H1 (cell line): ENCODE measurements around the gene MED6. TPM values are rescaled to one million over a fixed set of nuclear protein-coding genes. Genes with fewer than 3 reads are reported as not detected.

Experiments
- CTCF ChIA-PET: fragments of 300-600 bp; sonication (Branson Sonifier 250); formaldehyde crosslinking; loops from one replicate; lab custom pipeline; 2021; ENCODE audit not compliant: partially characterized antibody; lab: Charles Lee
- POLR2A ChIA-PET: fragments of 300-600 bp; sonication (Branson Sonifier 250); formaldehyde crosslinking; loops from one replicate; lab custom pipeline; 2021; ENCODE audit warnings: inconsistent platforms; ENCODE audit not compliant: partially characterized antibody; lab: Charles Lee
- DNase-seq, 2 experiments: peaks; one replicate each; pipeline versions ENCODE4 v3.0.0 to v3.0.0-alpha.2; 2010 to 2022; ENCODE audit warnings: low spot score in 2 of 2, low read depth in 1 of 2, mixed read lengths in 1 of 2
- FAIRE-seq: peaks from 2 replicates; lab custom pipeline; 2011; peaks lifted over from hg19 to GRCh38; lab: Jason Lieb, UNC
- H2AFZ ChIP-seq: 2 replicates; pipeline ENCODE4 v1.8.1; 2012; ENCODE audit warnings: low read length, inconsistent platforms
- H2AK5ac ChIP-seq: 2 replicates; pipeline ENCODE4 v1.6.1; 2013; ENCODE audit warnings: low read depth, low read length
- H2BK120ac ChIP-seq: replicated peaks from 2 replicates; pipeline ENCODE3; 2013; ENCODE audit warnings: low read depth, low read length, inconsistent platforms
- H2BK12ac ChIP-seq: 2 replicates; pipeline ENCODE4 v1.6.1; 2013; ENCODE audit warnings: low read depth, low read length
- H2BK15ac ChIP-seq: 2 replicates; pipeline ENCODE4 v1.6.1; 2013; ENCODE audit warnings: low read length
- H2BK20ac ChIP-seq: 2 replicates; pipeline ENCODE4 v1.6.1; 2013; ENCODE audit warnings: low read length
- H2BK5ac ChIP-seq: 2 replicates; pipeline ENCODE4 v1.6.1; 2013; ENCODE audit warnings: low read depth, low read length
- H3K14ac ChIP-seq: 2 replicates; pipeline ENCODE4 v1.6.1; 2013; ENCODE audit warnings: inconsistent platforms; ENCODE audit not compliant: insufficient read length
- H3K18ac ChIP-seq: 2 replicates; pipeline ENCODE4 v1.6.1; 2013; ENCODE audit warnings: low read length; ENCODE audit errors: extremely low read depth
- H3K23ac ChIP-seq: 2 replicates; pipeline ENCODE4 v1.6.1; 2013; ENCODE audit warnings: inconsistent platforms; ENCODE audit not compliant: insufficient read length
- H3K23me2 ChIP-seq: 2 replicates; pipeline ENCODE4 v1.6.1; 2013; ENCODE audit warnings: low read depth, low read length
- H3K27ac ChIP-seq: 2 replicates; pipeline ENCODE4 v1.6.1; 2011; ENCODE audit warnings: low read depth, low read length, inconsistent platforms
- H3K27me3 ChIP-seq, 4 experiments: replicated peaks in 1 of 4; 1 replicate in 1 of 4; 2 replicates in 3 of 4; pipeline versions ENCODE4 v1.6.1 to v1.8.1; 2011 to 2013; ENCODE audit warnings: low read length in 3 of 4, mild to moderate bottlenecking in 3 of 4, inconsistent platforms in 2 of 4, mixed read lengths in 2 of 4, moderate library complexity in 1 of 4; ENCODE audit not compliant: control insufficient read depth in 3 of 4, insufficient read depth in 3 of 4; ENCODE audit errors: extremely low read depth in 1 of 4
- H3K36me3 ChIP-seq, 4 experiments: 2 replicates each; pipeline versions ENCODE4 v1.6.1 to v1.8.1; 2011 to 2013; ENCODE audit warnings: mild to moderate bottlenecking in 4 of 4, low read length in 3 of 4, moderate library complexity in 2 of 4, control low read depth in 1 of 4, inconsistent platforms in 1 of 4; ENCODE audit not compliant: insufficient read depth in 4 of 4, control insufficient read depth in 2 of 4
- H3K4ac ChIP-seq: replicated peaks from 2 replicates; pipeline ENCODE3; 2013; ENCODE audit warnings: low read length, low read depth, mixed read lengths, inconsistent platforms; ENCODE audit not compliant: insufficient read length
- H3K4me1 ChIP-seq, 4 experiments: replicated peaks in 1 of 4; 1 replicate in 1 of 4; 2 replicates in 3 of 4; pipeline versions ENCODE4 v1.6.1 to v1.8.1; 2011 to 2013; ENCODE audit warnings: low read length in 3 of 4, inconsistent platforms in 2 of 4, mixed read lengths in 1 of 4; ENCODE audit not compliant: insufficient read depth in 4 of 4, control insufficient read depth in 3 of 4
- H3K4me2 ChIP-seq, 2 experiments: 2 replicates each; pipeline versions ENCODE4 v1.6.1 to v1.8.1; 2011 to 2013; ENCODE audit warnings: low read depth in 2 of 2, low read length in 2 of 2, control low read depth in 1 of 2, inconsistent platforms in 1 of 2, mild to moderate bottlenecking in 1 of 2; ENCODE audit not compliant: insufficient read depth in 1 of 2
- H3K4me3 ChIP-seq, 4 experiments: fragments of 200-600, 300-600 bp in 1 of 4; sonication (generic), shearing (Covaris generic), sonication (Bioruptor Twin) in 1 of 4; 2 replicates each; pipeline versions ENCODE4 v1.5.1 to v1.8.1; 2011 to 2016; ENCODE audit warnings: low read length in 4 of 4, low read depth in 3 of 4, control low read depth in 2 of 4, inconsistent platforms in 2 of 4, mild to moderate bottlenecking in 2 of 4, mixed read lengths in 1 of 4, moderate library complexity in 1 of 4; ENCODE audit not compliant: insufficient read depth in 2 of 4; ENCODE audit errors: extremely low read depth in 1 of 4
- H3K56ac ChIP-seq: replicated peaks from 2 replicates; pipeline ENCODE3; 2013; ENCODE audit warnings: low read depth, mild to moderate bottlenecking, mixed read lengths, low read length, inconsistent platforms; ENCODE audit not compliant: insufficient read length
- H3K79me1 ChIP-seq: 2 replicates; pipeline ENCODE4 v1.6.1; 2013; ENCODE audit warnings: low read depth, low read length, control low read depth
- H3K79me2 ChIP-seq, 2 experiments: 2 replicates each; pipeline versions ENCODE4 v1.6.1 to v1.8.1; 2012 to 2013; ENCODE audit warnings: low read length in 2 of 2, mild to moderate bottlenecking in 2 of 2, inconsistent platforms in 1 of 2; ENCODE audit not compliant: insufficient read depth in 2 of 2, control insufficient read depth in 1 of 2
- H3K9ac ChIP-seq, 4 experiments: replicated peaks in 1 of 4; 1 replicate in 1 of 4; 2 replicates in 3 of 4; pipeline versions ENCODE4 v1.6.1 to v1.8.1; 2011 to 2013; ENCODE audit warnings: low read depth in 3 of 4, low read length in 3 of 4, control low read depth in 2 of 4, mild to moderate bottlenecking in 2 of 4, moderate library complexity in 2 of 4, inconsistent platforms in 1 of 4; ENCODE audit errors: extremely low read depth in 1 of 4
- H3K9me3 ChIP-seq, 2 experiments: 2 replicates each; pipeline versions ENCODE4 v1.6.1 to v1.8.1; 2012 to 2013; ENCODE audit warnings: mild to moderate bottlenecking in 2 of 2, moderate library complexity in 2 of 2, control low read depth in 1 of 2, inconsistent platforms in 1 of 2, low read depth in 1 of 2, low read length in 1 of 2, mixed read lengths in 1 of 2; ENCODE audit not compliant: insufficient read depth in 2 of 2
- H4K20me1 ChIP-seq, 2 experiments: replicated peaks in 1 of 2; 2 replicates each; pipeline versions ENCODE3 to v1.8.1; 2011 to 2013; ENCODE audit warnings: inconsistent platforms in 2 of 2, low read length in 2 of 2, mild to moderate bottlenecking in 1 of 2; ENCODE audit not compliant: insufficient read depth in 2 of 2, control insufficient read depth in 1 of 2
- H4K5ac ChIP-seq: 2 replicates; pipeline ENCODE4 v1.6.1; 2013; ENCODE audit warnings: low read length, low read depth, mixed read lengths, inconsistent platforms; ENCODE audit not compliant: insufficient read length
- H4K8ac ChIP-seq: 2 replicates; pipeline ENCODE4 v1.8.0; 2013; ENCODE audit warnings: mild to moderate bottlenecking, moderate library complexity, low read length, inconsistent platforms; ENCODE audit not compliant: insufficient read depth; ENCODE audit errors: extremely low read depth
- H4K91ac ChIP-seq: replicated peaks from 2 replicates; pipeline ENCODE3; 2013; ENCODE audit warnings: low read length, mixed read lengths, inconsistent platforms; ENCODE audit not compliant: insufficient read length
- BACH1 ChIP-seq: IDR thresholded peaks from 2 replicates; pipeline ENCODE4 v1.6.1; 2012; ENCODE audit warnings: low read length, improper control_type of control experiment
- KDM5A ChIP-seq: fragments of 200-600 bp; IDR thresholded peaks from 2 replicates; pipeline ENCODE4 v1.7.1; 2012; ENCODE audit warnings: mild to moderate bottlenecking, low read length, inconsistent platforms, mixed read lengths
- SP4 ChIP-seq: IDR thresholded peaks from 2 replicates; pipeline ENCODE4 v1.6.1; 2012; ENCODE audit warnings: low read length, inconsistent platforms
- polyA plus RNA-seq, 7 experiments: library from polyadenylated mRNA; depleted of rRNA in 3 of 7; stranded (reverse) in 5 of 7; unstranded in 2 of 7; fragments of >200 nt in 5 of 7; fragments of 200-250 nt in 2 of 7; gene quantifications; 1 replicate in 5 of 7; 2 replicates in 1 of 7; 4 replicates in 1 of 7; pipeline versions ENCODE4 v1.2.1 to v1.2.3, GENCODE V29; 2011 to 2013; ENCODE audit warnings: missing spikeins in 2 of 7, mixed read lengths in 2 of 7
- total RNA-seq: library from RNA; stranded (reverse); fragmentation: NEBNext Ultra II Directional; extraction: Animal tissue kit (Norgen Biotek cat#: 25700); gene quantifications from 2 replicates; pipeline ENCODE4 v1.2.1, GENCODE V29; 2021
- TF ChIP-seq, protein P1 (sequence below): IDR thresholded peaks from 2 replicates; pipeline ENCODE4 v1.6.1; 2012; ENCODE audit warnings: low read length, inconsistent platforms

Gene MED6
- total and polyA plus RNA-seq, 2 of the 8 experiments (the other 6 are each of a cell fraction or from before 2014, with no cell fraction given): 33.1 to 39.7 TPM

DNA sequence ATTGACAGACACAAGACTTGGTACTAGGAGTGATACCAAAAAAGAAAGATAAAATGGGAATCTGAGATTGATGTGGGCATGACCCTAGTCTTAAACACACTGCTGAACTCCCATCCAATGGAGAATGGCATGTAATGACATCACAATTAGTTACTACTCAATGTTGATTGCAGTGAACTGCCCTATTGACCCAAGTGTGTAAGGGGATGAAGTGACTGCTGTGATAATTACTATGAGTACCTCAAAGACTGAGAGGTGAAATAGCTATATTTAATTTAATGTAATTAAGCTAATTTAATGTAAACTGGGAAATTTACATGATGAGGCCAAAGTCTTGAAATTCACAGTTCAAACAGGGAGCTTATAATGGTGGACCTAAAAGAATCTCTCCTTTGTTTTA is 65.6 kb downstream of the MED6 start, which contains the start of gene ADAM20:
Gene ADAM20, minus strand, starts transcription at position 101 of the 400 bp plus-strand sequence. CDS start 10,247 bp downstream, outside the sequence.
- Histone ChIP-seq H2AFZ (no peak within 1 kb of the TSS), H3K4me1 (no peaks in the 10 kb centered on the region), H3K36me3 (no peaks in the 10 kb centered on the region; a peak in 1 of 8 replicates), H2BK120ac (no peak within 1 kb of the TSS), H2BK5ac (no peak within 1 kb of the TSS), H3K18ac (no peak within 1 kb of the TSS), H3K27ac (no peak within 1 kb of the TSS), H2BK15ac (no peak within 1 kb of the TSS), H3K14ac (no peak within 1 kb of the TSS), H3K79me1 (no peaks in the 10 kb centered on the region), H3K4me3 (no peak within 1 kb of the TSS), H2AK5ac (no peak within 1 kb of the TSS), H3K9me3 (peaks cover 6 to 7% of the 10 kb centered on the region in 2 experiments; a peak in 3 of 4 replicates), H3K4ac (no peak within 1 kb of the TSS), H3K4me2 (no peak within 1 kb of the TSS), H3K27me3 (no peaks in the 10 kb centered on the region), H3K56ac (no peak within 1 kb of the TSS), H3K79me2 (no peaks in the 10 kb centered on the region), H4K8ac (no peak within 1 kb of the TSS), H2BK12ac (no peak within 1 kb of the TSS), H4K20me1 (no peaks in the 10 kb centered on the region), H4K91ac (no peak within 1 kb of the TSS), H3K23ac (no peak within 1 kb of the TSS), H4K5ac (no peak within 1 kb of the TSS), H3K23me2 (no peaks in the 10 kb centered on the region), H2BK20ac (no peak within 1 kb of the TSS), H3K9ac (no peak within 1 kb of the TSS)
- TF ChIP-seq BACH1 (no peak), KDM5A (no peak), SP4 (no peak)
- TF ChIP-seq, protein P1, sequence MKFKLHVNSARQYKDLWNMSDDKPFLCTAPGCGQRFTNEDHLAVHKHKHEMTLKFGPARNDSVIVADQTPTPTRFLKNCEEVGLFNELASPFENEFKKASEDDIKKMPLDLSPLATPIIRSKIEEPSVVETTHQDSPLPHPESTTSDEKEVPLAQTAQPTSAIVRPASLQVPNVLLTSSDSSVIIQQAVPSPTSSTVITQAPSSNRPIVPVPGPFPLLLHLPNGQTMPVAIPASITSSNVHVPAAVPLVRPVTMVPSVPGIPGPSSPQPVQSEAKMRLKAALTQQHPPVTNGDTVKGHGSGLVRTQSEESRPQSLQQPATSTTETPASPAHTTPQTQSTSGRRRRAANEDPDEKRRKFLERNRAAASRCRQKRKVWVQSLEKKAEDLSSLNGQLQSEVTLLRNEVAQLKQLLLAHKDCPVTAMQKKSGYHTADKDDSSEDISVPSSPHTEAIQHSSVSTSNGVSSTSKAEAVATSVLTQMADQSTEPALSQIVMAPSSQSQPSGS: no peak
- no peak for FAIRE-seq
- ChIA-PET POLR2A (interaction anchor here (1.0 kb wide), 1 partner anchor 9 kb away, joined by 4 read pairs; no protein-coding TSS in a partner anchor), CTCF (no interaction called here)
- no peak for DNase-seq
